H1 (cell line): ENCODE results near the gene TBX21. TPM values are rescaled to one million over a fixed set of nuclear protein-coding genes. Genes with fewer than 3 reads are reported as not detected.

Source experiments
- CTCF ChIA-PET: fragments of 300-600 bp; sonication (Branson Sonifier 250); formaldehyde crosslinking; loops from one replicate; lab custom pipeline; 2021; ENCODE audit not compliant: partially characterized antibody; lab: Charles Lee
- POLR2A ChIA-PET: fragments of 300-600 bp; sonication (Branson Sonifier 250); formaldehyde crosslinking; loops from one replicate; lab custom pipeline; 2021; ENCODE audit warnings: inconsistent platforms; ENCODE audit not compliant: partially characterized antibody; lab: Charles Lee
- DNase-seq, 2 experiments: peaks; one replicate each; pipeline versions ENCODE4 v3.0.0 to v3.0.0-alpha.2; 2010 to 2022; ENCODE audit warnings: low spot score in 2 of 2, low read depth in 1 of 2, mixed read lengths in 1 of 2
- FAIRE-seq: peaks from 2 replicates; lab custom pipeline; 2011; peaks lifted over from hg19 to GRCh38; lab: Jason Lieb, UNC
- H2AFZ ChIP-seq: 2 replicates; pipeline ENCODE4 v1.8.1; 2012; ENCODE audit warnings: low read length, inconsistent platforms
- H2AK5ac ChIP-seq: 2 replicates; pipeline ENCODE4 v1.6.1; 2013; ENCODE audit warnings: low read depth, low read length
- H2BK120ac ChIP-seq: replicated peaks from 2 replicates; pipeline ENCODE3; 2013; ENCODE audit warnings: low read depth, low read length, inconsistent platforms
- H2BK12ac ChIP-seq: 2 replicates; pipeline ENCODE4 v1.6.1; 2013; ENCODE audit warnings: low read depth, low read length
- H2BK15ac ChIP-seq: 2 replicates; pipeline ENCODE4 v1.6.1; 2013; ENCODE audit warnings: low read length
- H2BK20ac ChIP-seq: 2 replicates; pipeline ENCODE4 v1.6.1; 2013; ENCODE audit warnings: low read length
- H2BK5ac ChIP-seq: 2 replicates; pipeline ENCODE4 v1.6.1; 2013; ENCODE audit warnings: low read depth, low read length
- H3K14ac ChIP-seq: 2 replicates; pipeline ENCODE4 v1.6.1; 2013; ENCODE audit warnings: inconsistent platforms; ENCODE audit not compliant: insufficient read length
- H3K18ac ChIP-seq: 2 replicates; pipeline ENCODE4 v1.6.1; 2013; ENCODE audit warnings: low read length; ENCODE audit errors: extremely low read depth
- H3K23ac ChIP-seq: 2 replicates; pipeline ENCODE4 v1.6.1; 2013; ENCODE audit warnings: inconsistent platforms; ENCODE audit not compliant: insufficient read length
- H3K23me2 ChIP-seq: 2 replicates; pipeline ENCODE4 v1.6.1; 2013; ENCODE audit warnings: low read depth, low read length
- H3K27ac ChIP-seq: 2 replicates; pipeline ENCODE4 v1.6.1; 2011; ENCODE audit warnings: low read depth, low read length, inconsistent platforms
- H3K27me3 ChIP-seq, 4 experiments: replicated peaks in 1 of 4; 1 replicate in 1 of 4; 2 replicates in 3 of 4; pipeline versions ENCODE4 v1.6.1 to v1.8.1; 2011 to 2013; ENCODE audit warnings: low read length in 3 of 4, mild to moderate bottlenecking in 3 of 4, inconsistent platforms in 2 of 4, mixed read lengths in 2 of 4, moderate library complexity in 1 of 4; ENCODE audit not compliant: control insufficient read depth in 3 of 4, insufficient read depth in 3 of 4; ENCODE audit errors: extremely low read depth in 1 of 4
- H3K36me3 ChIP-seq, 4 experiments: 2 replicates each; pipeline versions ENCODE4 v1.6.1 to v1.8.1; 2011 to 2013; ENCODE audit warnings: mild to moderate bottlenecking in 4 of 4, low read length in 3 of 4, moderate library complexity in 2 of 4, control low read depth in 1 of 4, inconsistent platforms in 1 of 4; ENCODE audit not compliant: insufficient read depth in 4 of 4, control insufficient read depth in 2 of 4
- H3K4ac ChIP-seq: replicated peaks from 2 replicates; pipeline ENCODE3; 2013; ENCODE audit warnings: low read length, low read depth, mixed read lengths, inconsistent platforms; ENCODE audit not compliant: insufficient read length
- H3K4me1 ChIP-seq, 4 experiments: replicated peaks in 1 of 4; 1 replicate in 1 of 4; 2 replicates in 3 of 4; pipeline versions ENCODE4 v1.6.1 to v1.8.1; 2011 to 2013; ENCODE audit warnings: low read length in 3 of 4, inconsistent platforms in 2 of 4, mixed read lengths in 1 of 4; ENCODE audit not compliant: insufficient read depth in 4 of 4, control insufficient read depth in 3 of 4
- H3K4me2 ChIP-seq, 2 experiments: 2 replicates each; pipeline versions ENCODE4 v1.6.1 to v1.8.1; 2011 to 2013; ENCODE audit warnings: low read depth in 2 of 2, low read length in 2 of 2, control low read depth in 1 of 2, inconsistent platforms in 1 of 2, mild to moderate bottlenecking in 1 of 2; ENCODE audit not compliant: insufficient read depth in 1 of 2
- H3K4me3 ChIP-seq, 4 experiments: fragments of 200-600, 300-600 bp in 1 of 4; sonication (generic), shearing (Covaris generic), sonication (Bioruptor Twin) in 1 of 4; 2 replicates each; pipeline versions ENCODE4 v1.5.1 to v1.8.1; 2011 to 2016; ENCODE audit warnings: low read length in 4 of 4, low read depth in 3 of 4, control low read depth in 2 of 4, inconsistent platforms in 2 of 4, mild to moderate bottlenecking in 2 of 4, mixed read lengths in 1 of 4, moderate library complexity in 1 of 4; ENCODE audit not compliant: insufficient read depth in 2 of 4; ENCODE audit errors: extremely low read depth in 1 of 4
- H3K56ac ChIP-seq: replicated peaks from 2 replicates; pipeline ENCODE3; 2013; ENCODE audit warnings: low read depth, mild to moderate bottlenecking, mixed read lengths, low read length, inconsistent platforms; ENCODE audit not compliant: insufficient read length
- H3K79me1 ChIP-seq: 2 replicates; pipeline ENCODE4 v1.6.1; 2013; ENCODE audit warnings: low read depth, low read length, control low read depth
- H3K79me2 ChIP-seq, 2 experiments: 2 replicates each; pipeline versions ENCODE4 v1.6.1 to v1.8.1; 2012 to 2013; ENCODE audit warnings: low read length in 2 of 2, mild to moderate bottlenecking in 2 of 2, inconsistent platforms in 1 of 2; ENCODE audit not compliant: insufficient read depth in 2 of 2, control insufficient read depth in 1 of 2
- H3K9ac ChIP-seq, 4 experiments: replicated peaks in 1 of 4; 1 replicate in 1 of 4; 2 replicates in 3 of 4; pipeline versions ENCODE4 v1.6.1 to v1.8.1; 2011 to 2013; ENCODE audit warnings: low read depth in 3 of 4, low read length in 3 of 4, control low read depth in 2 of 4, mild to moderate bottlenecking in 2 of 4, moderate library complexity in 2 of 4, inconsistent platforms in 1 of 4; ENCODE audit errors: extremely low read depth in 1 of 4
- H3K9me3 ChIP-seq, 2 experiments: 2 replicates each; pipeline versions ENCODE4 v1.6.1 to v1.8.1; 2012 to 2013; ENCODE audit warnings: mild to moderate bottlenecking in 2 of 2, moderate library complexity in 2 of 2, control low read depth in 1 of 2, inconsistent platforms in 1 of 2, low read depth in 1 of 2, low read length in 1 of 2, mixed read lengths in 1 of 2; ENCODE audit not compliant: insufficient read depth in 2 of 2
- H4K20me1 ChIP-seq, 2 experiments: replicated peaks in 1 of 2; 2 replicates each; pipeline versions ENCODE3 to v1.8.1; 2011 to 2013; ENCODE audit warnings: inconsistent platforms in 2 of 2, low read length in 2 of 2, mild to moderate bottlenecking in 1 of 2; ENCODE audit not compliant: insufficient read depth in 2 of 2, control insufficient read depth in 1 of 2
- H4K5ac ChIP-seq: 2 replicates; pipeline ENCODE4 v1.6.1; 2013; ENCODE audit warnings: low read length, low read depth, mixed read lengths, inconsistent platforms; ENCODE audit not compliant: insufficient read length
- H4K8ac ChIP-seq: 2 replicates; pipeline ENCODE4 v1.8.0; 2013; ENCODE audit warnings: mild to moderate bottlenecking, moderate library complexity, low read length, inconsistent platforms; ENCODE audit not compliant: insufficient read depth; ENCODE audit errors: extremely low read depth
- H4K91ac ChIP-seq: replicated peaks from 2 replicates; pipeline ENCODE3; 2013; ENCODE audit warnings: low read length, mixed read lengths, inconsistent platforms; ENCODE audit not compliant: insufficient read length
- BCL11A ChIP-seq, 2 experiments: IDR thresholded peaks; one replicate each; pipeline ENCODE4 v1.6.1; 2011; ENCODE audit warnings: low read depth in 2 of 2, low read length in 2 of 2, mild to moderate bottlenecking in 2 of 2
- FOSL1 ChIP-seq: IDR thresholded peaks from 2 replicates; pipeline ENCODE4 v1.6.1; 2011; ENCODE audit warnings: mild to moderate bottlenecking, low read depth, low read length, moderate library complexity; ENCODE audit not compliant: insufficient read depth
- SAP30 ChIP-seq: fragments of 300-600 bp; sonication (generic); IDR thresholded peaks from 2 replicates; pipeline ENCODE4 v1.7.1; 2012; ENCODE audit warnings: low read length, moderate library complexity, mild to moderate bottlenecking, inconsistent platforms; ENCODE audit not compliant: insufficient read depth, insufficient replicate concordance
- SP1 ChIP-seq: IDR thresholded peaks from 2 replicates; pipeline ENCODE4 v1.6.1; 2011; ENCODE audit warnings: low read depth, low read length
- TAF7 ChIP-seq: optimal IDR thresholded peaks from 2 replicates; pipeline ENCODE3; 2011; ENCODE audit warnings: low read depth, mild to moderate bottlenecking, inconsistent platforms, low read length, moderate library complexity, borderline replicate concordance
- WGBS, 2 experiments: shearing (Covaris generic) in 1 of 2; methylation state at CpG; one replicate each; pipeline versions ENCODE4 v1.1.6 to v1.1.7; 2013 to 2015; ENCODE audit warnings: low lambda C conversion rate in 2 of 2, mixed read lengths in 2 of 2, inconsistent platforms in 1 of 2, low coverage in 1 of 2, missing lambda C conversion rate in 1 of 2; ENCODE audit not compliant: insufficient replicate concordance in 2 of 2, insufficient coverage in 1 of 2, insufficient read length in 1 of 2; ENCODE audit errors: extremely low coverage in 1 of 2, missing lambda C conversion rate in 1 of 2; 5-methylcytosine and 5-hydroxymethylcytosine counted together
- polyA plus RNA-seq, 7 experiments: library from polyadenylated mRNA; depleted of rRNA in 3 of 7; stranded (reverse) in 5 of 7; unstranded in 2 of 7; fragments of >200 nt in 5 of 7; fragments of 200-250 nt in 2 of 7; gene quantifications; 1 replicate in 5 of 7; 2 replicates in 1 of 7; 4 replicates in 1 of 7; pipeline versions ENCODE4 v1.2.1 to v1.2.3, GENCODE V29; 2011 to 2013; ENCODE audit warnings: missing spikeins in 2 of 7, mixed read lengths in 2 of 7
- total RNA-seq: library from RNA; stranded (reverse); fragmentation: NEBNext Ultra II Directional; extraction: Animal tissue kit (Norgen Biotek cat#: 25700); gene quantifications from 2 replicates; pipeline ENCODE4 v1.2.1, GENCODE V29; 2021

TBX21 gene
- total and polyA plus RNA-seq, 2 of the 8 experiments (the other 6 are each of a cell fraction or from before 2014, with no cell fraction given) = not detected

GRCh38 chr17:47735139-47735464, 2.1 kb downstream of the TBX21 start:
- no peaks in the 10 kb centered on the region for H3K9me3 ChIP-seq
- no peak overlapping the region for H3K56ac ChIP-seq
- DNase-seq (no peak), FAIRE-seq (no peak)
- H4K5ac ChIP-seq = no peak overlapping the region
- H2BK20ac ChIP-seq = no peak overlapping the region
- no peak overlapping the region for H4K8ac ChIP-seq
- no peak overlapping the region for H2BK12ac ChIP-seq
- no peak overlapping the region for H3K18ac ChIP-seq
- WGBS, 2 experiments = 73% methylated on average over 3 of the region's 3 CpGs; no CpG with 5 or more reads in 1 of the 2 experiments
- no peak overlapping the region for H3K4me3 ChIP-seq
- H3K9ac ChIP-seq = no peak overlapping the region
- ChIA-PET CTCF (interaction anchor here (0.6 to 24.7 kb wide), 6 partner anchors 7 to 62 kb away, joined by 3 to 441 read pairs (median 10); partner anchors contain the start of gene TBKBP1), POLR2A (no interaction called here)
- peaks cover 0 to 2% of the 10 kb centered on the region in 2 experiments for H4K20me1 ChIP-seq
- no peak overlapping the region for H2BK15ac ChIP-seq
- no peak overlapping the region for H3K4ac ChIP-seq
- H3K27me3 ChIP-seq = peaks cover 28 to 58% (median 50%) of the 10 kb centered on the region in 4 experiments
- H2BK5ac ChIP-seq = no peak overlapping the region
- no peak overlapping the region for H3K14ac ChIP-seq
- H3K23me2 ChIP-seq = peaks cover 9% of the 10 kb centered on the region
- no peak overlapping the region for H3K27ac ChIP-seq
- H3K79me1 ChIP-seq = no peaks in the 10 kb centered on the region
- no peak overlapping the region for H2AFZ ChIP-seq
- no peaks in the 10 kb centered on the region for H3K79me2 ChIP-seq
- H3K23ac ChIP-seq = no peak overlapping the region
- H3K4me2 ChIP-seq = no peak overlapping the region
- no peak overlapping the region for H4K91ac ChIP-seq
- 0 out of 2 replicates have a peak overlapping the region, but pooled peaks have one; percentile 13 for H2AK5ac ChIP-seq
- peaks cover 0 to 4% (median 0%) of the 10 kb centered on the region in 4 experiments; a peak in 1 of 8 replicates for H3K36me3 ChIP-seq
- peaks cover 0 to 3% (median 1%) of the 10 kb centered on the region in 4 experiments; a peak in 2 of 7 replicates for H3K4me1 ChIP-seq
- H2BK120ac ChIP-seq = no peak overlapping the region
- TF ChIP-seq FOSL1 (no peak), TAF7 (no peak), BCL11A (IDR thresholded peaks at IDR 0.05; ENCODE audit: low read depth in 2 of 2, low read length in 2 of 2) (no peak), SP1 (no peak), SAP30 (no peak)
